ENCODE measurements around the gene TRPM7.
"Not testable (repeated sequence)": the region's sequence is repeated elsewhere in the genome, so short reads cannot be mapped to it uniquely, and the experiment has no call there.

Gene TRPM7

DNA sequence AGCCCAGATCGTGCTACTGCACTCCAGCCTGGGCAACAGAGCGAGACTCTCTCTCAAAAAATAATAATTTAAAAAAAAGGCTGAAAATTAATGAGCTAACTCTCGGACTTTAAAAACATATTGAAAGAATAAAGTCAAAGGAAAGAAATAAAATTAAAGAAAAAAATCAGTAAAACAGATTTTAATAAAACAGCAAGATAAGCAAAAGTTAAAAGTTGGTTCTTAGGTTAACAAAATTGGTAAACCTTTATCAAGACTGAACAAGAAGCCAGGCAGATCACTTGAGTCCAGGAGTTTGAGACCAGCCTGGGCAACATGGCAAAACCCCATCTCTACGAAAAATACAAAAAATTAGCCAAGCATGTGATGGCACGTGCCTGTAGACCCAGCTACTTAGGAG is 20.7 kb downstream of the TRPM7 start:
- DNase-seq (ENCODE audit: low read depth in 2 of 2, low spot score in 1 of 2), result no peak

GRCh38 chr15:50655555-50655954 is 31.0 kb downstream of the TRPM7 start:
- no peak for DNase-seq (ENCODE audit: low read depth in 2 of 2, low spot score in 1 of 2)

DNA sequence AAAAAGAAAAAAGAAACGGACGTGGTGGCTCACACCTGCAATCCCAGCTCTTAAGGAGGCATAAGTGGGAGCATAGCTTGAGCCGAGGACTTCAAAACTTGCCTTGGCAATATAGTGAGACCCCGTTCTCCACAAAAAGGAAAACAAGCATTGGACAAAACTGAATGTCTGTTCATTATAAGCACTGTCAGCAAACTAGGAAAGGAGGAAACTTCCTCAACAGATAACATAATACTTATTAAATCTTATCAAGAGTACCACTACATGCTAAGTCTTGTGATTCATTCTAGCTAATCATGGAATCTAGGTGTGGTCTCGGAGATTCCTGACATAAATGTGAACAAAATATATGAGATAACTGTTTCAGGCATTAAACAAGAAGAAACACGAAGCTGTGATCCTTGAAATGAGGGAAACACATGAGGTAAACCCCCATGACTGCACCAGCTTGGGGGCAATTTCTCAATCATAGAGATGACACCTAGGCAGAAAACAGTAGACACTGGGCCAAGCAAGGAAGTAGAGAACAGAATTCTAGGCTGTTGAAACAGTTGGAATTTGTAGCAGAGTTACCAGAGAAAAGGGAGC is 33.3 kb downstream of the TRPM7 start:
- DNase-seq (ENCODE audit: low read depth in 2 of 2, low spot score in 1 of 2), result no peak

DNA sequence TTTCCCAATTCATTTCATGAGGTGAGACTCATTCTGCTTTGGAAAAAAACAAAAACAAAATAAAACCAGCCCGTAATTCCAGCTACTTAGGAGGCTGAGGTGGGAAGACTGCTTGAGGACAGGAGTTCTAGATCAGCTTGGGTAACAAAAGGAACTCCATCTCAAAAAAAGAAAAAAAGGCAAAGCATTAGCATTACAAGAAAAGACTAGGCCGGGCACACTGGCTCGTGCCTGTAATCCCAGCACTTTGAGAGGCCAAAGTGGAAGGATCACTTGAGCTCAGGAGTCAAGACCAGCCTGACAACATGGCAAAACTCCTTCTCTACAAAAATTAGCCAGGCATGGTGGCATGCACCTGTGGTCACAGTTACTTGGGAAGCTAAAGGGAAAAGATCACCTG is 33.9 kb downstream of the TRPM7 start:
- no peak for DNase-seq (ENCODE audit: low read depth in 2 of 2, low spot score in 1 of 2)

DNA sequence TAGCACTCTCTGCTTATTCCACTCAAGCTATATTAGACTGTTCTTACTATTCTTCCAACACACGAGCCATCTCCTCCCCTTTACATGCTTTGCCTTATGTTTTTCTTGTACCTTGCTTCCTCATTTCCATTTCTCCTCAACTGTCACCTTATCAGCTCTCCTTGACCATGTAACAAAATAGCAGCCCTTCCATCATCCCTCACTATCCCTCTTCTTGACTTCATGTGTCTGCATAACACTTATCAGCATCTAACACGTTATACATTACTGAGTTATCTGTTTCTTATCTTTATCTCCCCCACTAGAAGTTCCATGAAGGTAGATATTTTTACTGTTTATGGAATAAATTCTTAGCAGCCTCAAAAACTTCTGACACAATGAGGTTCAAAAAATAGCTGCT is 45.3 kb downstream of the TRPM7 start:
- no peak for DNase-seq (ENCODE audit: low read depth in 2 of 2, low spot score in 1 of 2)

DNA sequence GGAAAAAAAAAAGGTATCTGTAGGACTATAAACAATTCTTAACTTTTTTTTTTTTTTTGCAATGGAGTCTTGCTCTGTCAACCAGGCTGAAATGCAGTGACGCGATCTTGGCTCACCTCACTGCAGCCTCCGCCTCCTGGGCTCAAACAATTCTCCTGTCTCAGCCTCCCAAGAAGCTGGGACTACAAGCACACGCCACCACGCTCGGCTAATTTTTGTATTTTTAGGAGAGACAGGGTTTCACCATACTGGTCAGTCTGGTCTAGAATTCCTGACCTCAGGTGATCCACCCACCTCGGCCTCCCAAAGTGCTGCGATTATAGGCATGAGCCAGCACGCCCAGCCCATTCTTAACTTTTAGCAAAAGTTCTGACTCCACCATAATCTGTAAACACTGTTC is 50.5 kb downstream of the TRPM7 start:
- DNase-seq (ENCODE audit: low read depth in 2 of 2, low spot score in 1 of 2), result no peak

- DNase-seq (ENCODE audit: low read depth in 2 of 2, low spot score in 1 of 2), result no peak
Measured at GRCh38 chr15:50633653-50634052, 52.9 kb downstream of the TRPM7 start.

- DNase-seq (ENCODE audit: low read depth in 2 of 2, low spot score in 1 of 2), result no peak
Measured at GRCh38 chr15:50628421-50628820, 58.2 kb downstream of the TRPM7 start.

DNA sequence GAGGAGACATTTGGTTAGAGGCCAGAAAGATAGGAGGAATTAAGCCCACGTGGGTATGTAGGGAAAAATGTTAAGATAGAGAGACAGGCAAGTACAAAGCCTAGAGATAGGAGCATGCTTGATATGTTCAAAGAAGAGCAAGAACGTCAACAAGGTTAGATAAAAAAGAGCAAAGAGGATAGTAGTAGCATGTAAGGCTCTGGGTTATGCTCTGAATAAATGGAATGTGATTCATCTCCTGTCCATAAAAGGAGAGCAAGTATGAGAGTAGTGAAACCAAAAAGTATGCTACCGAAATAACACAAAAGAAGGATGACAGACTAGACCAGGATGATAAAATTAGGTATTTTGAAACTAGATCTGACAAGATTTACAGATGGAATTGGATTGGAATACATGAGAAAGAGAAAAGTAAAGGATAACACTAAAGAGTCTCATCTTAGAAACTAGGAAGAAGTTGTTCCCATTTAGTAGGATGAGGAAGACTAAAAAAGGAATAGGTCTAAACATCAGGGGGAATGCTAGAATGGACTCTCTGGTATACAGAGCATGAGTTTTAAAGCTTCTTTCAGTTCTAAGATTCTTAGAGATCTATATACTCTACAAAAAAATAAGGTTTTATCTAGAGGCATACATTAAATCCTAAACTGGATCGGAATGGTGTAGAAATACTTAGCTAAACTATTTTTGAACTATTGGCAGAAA is 59.1 kb downstream of the TRPM7 start:
- DNase-seq (ENCODE audit: low read depth in 2 of 2, low spot score in 1 of 2), result no peak

GRCh38 chr15:50624616-50625168 is 61.9 kb downstream of the TRPM7 start:
- no peak for DNase-seq (ENCODE audit: low read depth in 2 of 2, low spot score in 1 of 2)

GRCh38 chr15:50622361-50622943 is 64.1 kb downstream of the TRPM7 start:
- not testable (repeated sequence) for DNase-seq (ENCODE audit: low read depth in 2 of 2, low spot score in 1 of 2)

- DNase-seq (ENCODE audit: low read depth in 2 of 2, low spot score in 1 of 2), result not testable (repeated sequence)
Measured at GRCh38 chr15:50616960-50617359, 69.6 kb downstream of the TRPM7 start.

GRCh38 chr15:50616554-50616953 is 70.0 kb downstream of the TRPM7 start:
- not testable (repeated sequence) for DNase-seq (ENCODE audit: low read depth in 2 of 2, low spot score in 1 of 2)

GRCh38 chr15:50613600-50613999 is 73.0 kb downstream of the TRPM7 start:
- no peak for DNase-seq (ENCODE audit: low read depth in 2 of 2, low spot score in 1 of 2)

- DNase-seq (ENCODE audit: low read depth in 2 of 2, low spot score in 1 of 2), result no peak
Measured at GRCh38 chr15:50607129-50607528, 79.5 kb downstream of the TRPM7 start.

DNA sequence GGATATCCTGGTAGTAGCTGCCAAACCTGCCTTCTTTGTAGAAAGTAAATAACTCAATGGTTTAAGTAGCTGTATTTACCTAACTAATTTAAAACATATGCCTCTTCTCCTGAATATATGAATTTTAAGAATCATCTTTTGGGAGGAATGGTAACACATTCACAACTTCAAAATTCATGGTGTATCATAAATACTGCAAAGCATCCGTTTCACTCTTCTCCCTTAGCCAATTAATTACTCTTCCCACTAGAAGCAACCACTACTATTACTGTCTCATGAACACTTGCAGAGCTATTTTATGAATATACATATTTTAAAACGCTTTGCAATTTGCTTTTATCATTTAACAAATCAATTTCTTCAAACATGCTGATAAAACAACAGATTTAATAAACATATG is 81.1 kb downstream of the TRPM7 start:
- DNase-seq (ENCODE audit: low read depth in 2 of 2, low spot score in 1 of 2), result no peak

DNA sequence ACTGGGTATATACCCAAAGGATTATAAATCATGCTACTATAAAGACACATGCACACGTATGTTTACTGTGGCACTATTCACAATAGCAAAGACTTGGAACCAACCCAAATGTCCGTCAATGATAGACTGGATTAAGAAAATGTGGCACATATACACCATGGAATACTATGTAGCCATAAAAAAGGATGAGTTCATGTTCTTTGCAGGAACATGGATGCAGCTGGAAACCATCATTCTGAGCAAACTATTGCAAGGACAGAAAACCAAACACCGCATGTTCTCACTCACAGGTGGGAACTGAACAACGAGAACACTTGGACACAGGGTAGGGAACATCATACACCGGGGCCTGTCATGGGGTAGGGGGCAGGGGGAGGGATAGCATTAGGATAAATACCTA is 84.6 kb downstream of the TRPM7 start:
- DNase-seq (ENCODE audit: low read depth in 2 of 2, low spot score in 1 of 2), result not testable (repeated sequence)

GRCh38 chr15:50594311-50594710 is 92.3 kb downstream of the TRPM7 start:
- DNase-seq (ENCODE audit: low read depth in 2 of 2, low spot score in 1 of 2), result no peak

DNA sequence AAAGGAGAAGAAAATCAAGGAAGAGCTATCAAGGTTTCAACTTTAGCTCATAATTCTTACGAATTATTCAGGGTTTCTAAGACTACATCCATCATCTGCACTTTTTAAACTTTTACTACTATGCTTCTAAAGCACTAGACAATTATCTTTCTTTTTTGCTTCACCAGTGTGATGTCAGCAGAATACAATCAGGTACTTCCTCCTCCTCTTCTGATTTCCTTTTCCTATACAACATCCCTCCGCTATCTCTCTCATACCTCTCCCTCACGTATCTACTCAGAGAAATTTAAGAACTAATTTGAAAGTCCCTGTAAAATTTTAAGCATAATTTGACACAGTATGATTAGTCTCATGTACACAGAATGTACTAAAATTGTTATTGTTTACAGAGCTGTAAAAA is 92.8 kb downstream of the TRPM7 start:
- DNase-seq (ENCODE audit: low read depth in 2 of 2, low spot score in 1 of 2), result no peak

GRCh38 chr15:50590288-50590687 is 96.3 kb downstream of the TRPM7 start:
- no peak for DNase-seq (ENCODE audit: low read depth in 2 of 2, low spot score in 1 of 2)

- no peak for DNase-seq (ENCODE audit: low read depth in 2 of 2, low spot score in 1 of 2)
Measured at GRCh38 chr15:50577492-50577891, 109.1 kb downstream of the TRPM7 start.

DNA sequence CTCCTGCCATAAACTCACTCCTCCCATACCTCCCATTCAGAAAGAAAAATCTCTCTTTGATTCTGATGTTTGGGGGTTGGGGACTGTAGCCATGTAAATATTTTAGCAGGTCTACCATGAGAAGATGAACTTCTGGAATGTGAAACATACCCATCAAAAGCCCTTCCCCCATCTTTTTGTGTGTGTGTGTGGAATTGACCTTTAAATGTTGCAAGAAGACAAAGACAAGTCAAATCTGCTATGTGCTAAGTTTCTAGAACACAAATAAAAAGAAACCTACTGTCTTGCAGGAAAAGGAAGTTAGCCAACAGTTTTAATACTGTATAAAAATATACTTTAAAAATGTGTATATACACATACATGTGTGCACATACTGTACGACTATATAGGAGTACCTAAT is 110.4 kb downstream of the TRPM7 start:
- DNase-seq (ENCODE audit: low read depth in 2 of 2, low spot score in 1 of 2), result no peak
